GM18909 (cell line): ENCODE data around the gene PHF14.
"Not testable (repeated sequence)": the region's sequence is repeated elsewhere in the genome, so short reads cannot be mapped to it uniquely, and the experiment has no call there.

Source experiments
- ATAC-seq: cut with Tn5 transposase; IDR thresholded peaks from one replicate; pipeline ENCODE4 v1.9.1; 2021; ENCODE audit warnings: mild to moderate bottlenecking; ENCODE audit not compliant: unreplicated experiment, poor library complexity

Gene PHF14

GRCh38 chr7:10973942-10974911 is 555 bp downstream of the PHF14 start:
- ATAC-seq = peak; percentile 26

- no peak for ATAC-seq
Observed at GRCh38 chr7:10977113-10977512, 3.4 kb downstream of the PHF14 start.

GRCh38 chr7:10981317-10981716 is 7.6 kb downstream of the PHF14 start:
- ATAC-seq = no peak

- ATAC-seq = not testable (repeated sequence)
Observed at GRCh38 chr7:10990748-10991147, 17.1 kb downstream of the PHF14 start.

GRCh38 chr7:10995482-10996166 is 22.0 kb downstream of the PHF14 start:
- ATAC-seq = not testable (repeated sequence)

- ATAC-seq = no peak
Observed at GRCh38 chr7:10998996-10999757, 25.5 kb downstream of the PHF14 start.

- no peak for ATAC-seq
Observed at GRCh38 chr7:11005202-11005601, 31.5 kb downstream of the PHF14 start.

GRCh38 chr7:11006291-11006690 is 32.6 kb downstream of the PHF14 start:
- ATAC-seq = no peak

- ATAC-seq = no peak
Observed at GRCh38 chr7:11009631-11010030, 36.0 kb downstream of the PHF14 start.

- no peak for ATAC-seq
Observed at GRCh38 chr7:11021468-11021867, 47.8 kb downstream of the PHF14 start.

- no peak for ATAC-seq
Observed at GRCh38 chr7:11026452-11027359, 53.0 kb downstream of the PHF14 start.

- ATAC-seq = no peak
Observed at GRCh38 chr7:11035661-11036060, 62.0 kb downstream of the PHF14 start.

- ATAC-seq = no peak
Observed at GRCh38 chr7:11039974-11040373, 66.3 kb downstream of the PHF14 start.

- ATAC-seq = no peak
Observed at GRCh38 chr7:11054033-11054432, 80.4 kb downstream of the PHF14 start.

- ATAC-seq = no peak
Observed at GRCh38 chr7:11060893-11061292, 87.2 kb downstream of the PHF14 start.

- ATAC-seq = no peak
Observed at GRCh38 chr7:11062110-11062509, 88.4 kb downstream of the PHF14 start.

- no peak for ATAC-seq
Observed at GRCh38 chr7:11069591-11069990, 95.9 kb downstream of the PHF14 start.

GRCh38 chr7:11077816-11078215 is 104.1 kb downstream of the PHF14 start:
- ATAC-seq = peak; percentile 11

- peak; percentile 46 for ATAC-seq
Observed at GRCh38 chr7:11078247-11078834, 104.7 kb downstream of the PHF14 start.
